Body of pancreas (tissue), 4 donors: ENCODE results near the gene GMDS. TPM values are rescaled to one million over a fixed set of nuclear protein-coding genes. Genes with fewer than 3 reads are reported as not detected.
A peak's percentile ranks its signal among the peaks of the same experiment; 100 is the strongest.

Experiments used
- ATAC-seq: fragments of 150-250 bp; one replicate; pipeline ENCODE4 v1.9.1; 2016
- DNase-seq, 4 donors: peaks; one replicate each; pipeline ENCODE4 v3.0.0-alpha.2; 2019
- H3K27ac ChIP-seq, 4 donors: fragments of 200-600 bp; sonication (generic); 1 replicate in 3 of 4; 2 replicates in 1 of 4; pipeline versions ENCODE4 v1.5.1 to v1.6.1; 2016 to 2019; ENCODE audit warnings: mild to moderate bottlenecking in 1 of 4, mixed read lengths in 1 of 4, moderate library complexity in 1 of 4
- H3K27me3 ChIP-seq, 2 donors: fragments of 200-600 bp; sonication (generic); one replicate each; pipeline ENCODE4 v1.6.0; 2016; ENCODE audit warnings: mild to moderate bottlenecking in 1 of 2
- H3K36me3 ChIP-seq, 2 donors: fragments of 200-600 bp; sonication (generic); replicated peaks in 1 of 2; 2 replicates each; pipeline ENCODE4 v1.5.1; 2016; ENCODE audit warnings: low read depth in 2 of 2; ENCODE audit not compliant: insufficient read depth in 1 of 2
- H3K4me1 ChIP-seq: fragments of 200-600 bp; sonication (generic); one replicate; pipeline ENCODE4 v1.6.0; 2016
- H3K4me3 ChIP-seq, 2 donors: fragments of 200-600 bp; sonication (generic); 1 replicate in 1 of 2; 2 replicates in 1 of 2; pipeline ENCODE4 v1.5.1; 2016 to 2019
- H3K9me3 ChIP-seq, 3 donors: fragments of 200-600 bp; sonication (generic); 1 replicate in 2 of 3; 2 replicates in 1 of 3; pipeline ENCODE4 v1.5.1; 2016
- CTCF ChIP-seq, 7 experiments: fragments of 450-650 bp in 4 of 7; fragments of 200-600 bp in 3 of 7; sonication (generic) in 3 of 7; IDR thresholded peaks; one replicate each; pipeline ENCODE4 v1.5.1; 2016 to 2019; ENCODE audit warnings: antibody characterized with exemption in 7 of 7
- POLR2A ChIP-seq, 3 donors: fragments of 450-650 bp; IDR thresholded peaks; one replicate each; pipeline ENCODE4 v1.6.1; 2016; ENCODE audit warnings: antibody characterized with exemption in 3 of 3, mild to moderate bottlenecking in 2 of 3
- WGBS, 2 donors: methylation state at CpG; one replicate each; pipeline ENCODE4 v1.1.5; 2017; 5-methylcytosine and 5-hydroxymethylcytosine counted together
- intact Hi-C: fragments of 100-400 bp; cut with DNase I; formaldehyde crosslinking; loops from one replicate; pipeline ENCODE4 v1.15.1; 2023
- total RNA-seq, 2 donors: library from RNA; depleted of rRNA; stranded (reverse); fragments of >200 nt; gene quantifications; one replicate each; pipeline ENCODE4 v1.1.0, GENCODE V29; 2016

The GMDS gene
- total RNA-seq, 2 donors from 2014 or later: 34.5 to 63.3 TPM

- TF ChIP-seq POLR2A (IDR thresholded peaks at IDR 0.05) (no peak), CTCF (IDR thresholded peaks at IDR 0.05) (no peak)
- Histone ChIP-seq H3K36me3 (no peaks in the 10 kb centered on the region), H3K27me3 (no peaks in the 10 kb centered on the region), H3K9me3 (no peaks in the 10 kb centered on the region), H3K4me3 (no peak overlapping the region), H3K27ac (no peak overlapping the region), H3K4me1 (peaks cover 27% of the 10 kb centered on the region)
- DNase-seq (no peak), ATAC-seq (no peak)
- WGBS, 2 donors: 76 to 89% methylated on average over 1 of the region's 1 CpG
- intact Hi-C loops: no loop called here
Measured at GRCh38 chr6:1901556-1901955, 343.8 kb downstream of the GMDS start.

GRCh38 chr6:1896897-1897296 lies 348.5 kb downstream of the GMDS start:
- TF ChIP-seq POLR2A (IDR thresholded peaks at IDR 0.05) (no peak), CTCF (IDR thresholded peaks at IDR 0.05) (no peak)
- no peak for ATAC-seq
- intact Hi-C loops: no loop called here

DNA sequence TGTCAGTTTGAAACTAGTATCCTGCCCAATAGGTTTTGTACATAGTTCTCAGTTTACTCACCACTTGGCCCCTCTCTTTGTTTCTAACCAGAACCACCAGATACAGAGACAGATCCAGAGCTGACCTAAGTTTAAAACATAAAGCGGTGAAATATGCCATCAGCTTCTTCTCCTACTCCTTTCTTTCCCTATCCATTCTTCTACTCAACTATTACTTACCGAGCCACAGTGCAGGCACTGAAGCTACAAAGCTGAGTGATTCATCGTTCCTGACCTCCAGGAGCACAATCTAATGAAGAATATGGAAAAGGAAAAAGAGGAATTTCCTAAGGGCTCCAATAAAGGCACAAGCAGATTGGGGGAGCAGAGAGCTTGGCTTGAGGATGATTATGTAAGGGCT lies 349.7 kb downstream of the GMDS start:
- Histone ChIP-seq H3K36me3 (no peaks in the 10 kb centered on the region), H3K4me3 (no peak overlapping the region), H3K9me3 (no peaks in the 10 kb centered on the region), H3K27me3 (no peaks in the 10 kb centered on the region), H3K27ac (no peak overlapping the region), H3K4me1 (peaks cover 31% of the 10 kb centered on the region)
- DNase-seq: no peak
- ATAC-seq: no peak
- intact Hi-C loops: no loop called here
- TF ChIP-seq CTCF (IDR thresholded peaks at IDR 0.05): no peak
- TF ChIP-seq POLR2A (IDR thresholded peaks at IDR 0.05): no peak
- WGBS, 2 donors: 90 to 99% methylated on average over 3 of the region's 3 CpGs

More at GRCh38 chr6:1896897-1897296, 348.5 kb downstream of the GMDS start:
- Histone ChIP-seq H3K27me3 (no peaks in the 10 kb centered on the region), H3K4me3 (no peak overlapping the region), H3K27ac (no peak overlapping the region), H3K36me3 (no peaks in the 10 kb centered on the region), H3K9me3 (no peaks in the 10 kb centered on the region), H3K4me1 (peaks cover 31% of the 10 kb centered on the region)
- no peak for DNase-seq
- WGBS, 2 donors: 85 to 92% methylated on average over 5 of the region's 5 CpGs

DNA sequence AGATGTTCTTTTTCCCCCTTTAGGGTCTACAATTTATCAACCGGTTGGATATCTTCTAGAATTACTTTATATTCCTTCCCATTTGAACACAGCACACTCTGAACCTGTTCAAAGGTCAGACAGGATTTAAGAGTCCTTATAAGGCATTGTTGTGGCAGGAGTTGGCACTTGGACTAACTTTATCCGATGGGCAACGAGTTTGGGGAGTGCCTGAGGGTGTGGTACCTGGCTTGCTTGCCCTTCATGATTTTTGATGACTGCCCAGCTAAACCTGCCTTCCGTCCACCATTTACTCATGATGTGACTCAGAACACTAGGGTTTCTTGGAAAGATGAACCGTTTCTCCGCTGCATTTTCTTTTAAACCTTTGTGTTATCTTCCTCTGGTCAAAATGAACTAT lies 350.5 kb downstream of the GMDS start:
- Histone ChIP-seq H3K4me1 (peaks cover 30% of the 10 kb centered on the region), H3K36me3 (no peaks in the 10 kb centered on the region), H3K9me3 (no peaks in the 10 kb centered on the region), H3K4me3 (no peak overlapping the region), H3K27ac (peak overlapping the region in 1 of 4 donors; percentile 54), H3K27me3 (no peaks in the 10 kb centered on the region)
- WGBS, 2 donors: 39 to 44% methylated on average over 6 of the region's 6 CpGs
- TF ChIP-seq POLR2A (IDR thresholded peaks at IDR 0.05): no peak
- no peak for TF ChIP-seq CTCF (IDR thresholded peaks at IDR 0.05)
- ATAC-seq (peak; percentile 98), DNase-seq (peak; percentile 73 to 88 (median 84))
- intact Hi-C loops: no loop called here

- ATAC-seq: no peak
- TF ChIP-seq POLR2A (IDR thresholded peaks at IDR 0.05) (no peak), CTCF (IDR thresholded peaks at IDR 0.05) (peak in 1 of 7 experiments; percentile 11)
Measured at GRCh38 chr6:1893470-1894130, 351.8 kb downstream of the GMDS start.

More at GRCh38 chr6:1893470-1894130, 351.8 kb downstream of the GMDS start:
- 68 to 71% methylated on average over 11 of the region's 11 CpGs for WGBS, 2 donors
- Histone ChIP-seq H3K36me3 (no peaks in the 10 kb centered on the region), H3K27ac (no peak overlapping the region), H3K9me3 (no peaks in the 10 kb centered on the region), H3K4me3 (no peak overlapping the region), H3K27me3 (no peaks in the 10 kb centered on the region), H3K4me1 (peaks cover 19% of the 10 kb centered on the region)
- intact Hi-C loops: no loop called here
- DNase-seq: peak in 1 of 4 donors; percentile 43
